Astrocyte of the spinal cord (primary cell): ENCODE results near the gene BAHCC1.

Experiments
- DNase-seq: peaks from one replicate; pipeline ENCODE4 v3.0.0; 2011; ENCODE audit warnings: low read depth, low spot score
- H3K4me3 ChIP-seq: 2 replicates; pipeline ENCODE4 v1.5.1; 2011; ENCODE audit warnings: low read depth, mild to moderate bottlenecking, low read length, moderate library complexity
- CTCF ChIP-seq: IDR thresholded peaks from 2 replicates; pipeline ENCODE4 v1.5.1; 2012; ENCODE audit warnings: low read depth, mild to moderate bottlenecking, low read length, inconsistent platforms
- in situ Hi-C: cut with HindIII; loops from 2 replicates; pipeline ENCODE4 v1.10.0; 2017; ENCODE audit warnings: low sequenced_read_pairs

Gene BAHCC1

GRCh38 chr17:81384929-81385319 lies 10.3 kb upstream of the BAHCC1 start:
- in situ Hi-C loops: no loop called here
- no peak overlapping the region for H3K4me3 ChIP-seq
- DNase-seq: no peak
- no peak for TF ChIP-seq CTCF

- TF ChIP-seq CTCF: no peak
- DNase-seq: no peak
- no peak overlapping the region for H3K4me3 ChIP-seq
- in situ Hi-C loops: no loop called here
Measured at GRCh38 chr17:81385320-81386111, 9.7 kb upstream of the BAHCC1 start.

GRCh38 chr17:81386141-81386645 lies 9.1 kb upstream of the BAHCC1 start:
- no peak for DNase-seq
- TF ChIP-seq CTCF: no peak
- H3K4me3 ChIP-seq: peak overlapping the region; percentile 59
- in situ Hi-C loops: no loop called here

- TF ChIP-seq CTCF: no peak
- peak overlapping the region; percentile 59 for H3K4me3 ChIP-seq
- no peak for DNase-seq
- in situ Hi-C loops: no loop called here
Measured at GRCh38 chr17:81386646-81387099, 8.6 kb upstream of the BAHCC1 start.

- DNase-seq: peak; percentile 66
- in situ Hi-C loops: no loop called here
- peak overlapping the region; percentile 59 for H3K4me3 ChIP-seq
- no peak for TF ChIP-seq CTCF
Measured at GRCh38 chr17:81387100-81388090, 7.9 kb upstream of the BAHCC1 start.

- H3K4me3 ChIP-seq: no peak overlapping the region
- TF ChIP-seq CTCF: no peak
- in situ Hi-C loops: no loop called here
- no peak for DNase-seq
Measured at GRCh38 chr17:81388091-81388611, 7.1 kb upstream of the BAHCC1 start.
